Measurements from ENCODE around the gene TRIO. TPM values are rescaled to one million over a fixed set of nuclear protein-coding genes. Genes with fewer than 3 reads are reported as not detected.

Gene TRIO
- total RNA-seq, 1 experiment from 2014 or later, result 88.8 TPM

DNA sequence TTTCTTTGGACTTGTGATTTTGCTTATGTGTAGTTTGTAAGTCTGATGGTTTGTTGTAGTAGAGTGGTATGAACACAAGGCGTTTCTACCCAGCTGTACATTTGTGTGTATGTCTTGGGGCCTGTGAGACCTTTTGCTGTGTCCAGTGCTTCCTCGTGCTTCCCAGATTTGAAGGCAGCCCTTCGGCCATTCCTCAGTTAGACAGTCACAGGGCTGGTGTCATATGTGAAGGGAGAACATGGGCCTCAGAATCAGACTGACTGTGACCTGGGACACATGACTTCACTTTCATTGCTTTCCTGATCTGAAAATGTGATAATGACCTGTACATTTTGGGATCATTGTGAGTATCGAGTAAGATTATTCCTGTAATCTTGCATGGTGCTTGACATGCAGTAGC lies 140.0 kb downstream of the TRIO start:
- peak overlapping the region; percentile 15; the same call in 1 of the 2 replicates for H3K27ac Mint-ChIP-seq
- H3K27me3 Mint-ChIP-seq (ENCODE audit: low read depth), result no peaks in the 10 kb centered on the region
- peaks cover 28% of the 10 kb centered on the region for H3K4me1 Mint-ChIP-seq
- no peak for TF ChIP-seq USF1 (CRISPR knock-in tag; IDR thresholded peaks at IDR 0.05)
- no peak for TF ChIP-seq FOXP1 (CRISPR knock-in tag; IDR thresholded peaks at IDR 0.05; ENCODE audit: borderline replicate concordance)
- no peak for TF ChIP-seq GABPB1 (CRISPR knock-in tag; IDR thresholded peaks at IDR 0.05)
- TF ChIP-seq, protein P1, sequence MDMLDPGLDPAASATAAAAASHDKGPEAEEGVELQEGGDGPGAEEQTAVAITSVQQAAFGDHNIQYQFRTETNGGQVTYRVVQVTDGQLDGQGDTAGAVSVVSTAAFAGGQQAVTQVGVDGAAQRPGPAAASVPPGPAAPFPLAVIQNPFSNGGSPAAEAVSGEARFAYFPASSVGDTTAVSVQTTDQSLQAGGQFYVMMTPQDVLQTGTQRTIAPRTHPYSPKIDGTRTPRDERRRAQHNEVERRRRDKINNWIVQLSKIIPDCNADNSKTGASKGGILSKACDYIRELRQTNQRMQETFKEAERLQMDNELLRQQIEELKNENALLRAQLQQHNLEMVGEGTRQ (CRISPR knock-in tag; IDR thresholded peaks at IDR 0.05), result no peak
- no peak for TF ChIP-seq OVOL2 (CRISPR knock-in tag; IDR thresholded peaks at IDR 0.05; ENCODE audit: borderline replicate concordance)
- no peak for TF ChIP-seq ZBTB43 (CRISPR knock-in tag; IDR thresholded peaks at IDR 0.05)
- DNase-seq (ENCODE audit: low spot score) (no peak), ATAC-seq (no peak)
- no peaks in the 10 kb centered on the region for H3K9me3 Mint-ChIP-seq
- ChIA-PET POLR2A (no interaction called here), CTCF (interaction anchor here (2.4 kb wide), 1 partner anchor 13 kb away, joined by 9 read pairs; no protein-coding TSS in a partner anchor)
- H3K36me3 Mint-ChIP-seq, result peaks cover 9% of the 10 kb centered on the region; the same call in 1 of the 2 replicates
- H3K4me3 Mint-ChIP-seq, result no peak overlapping the region

GRCh38 chr5:14284392-14285148 lies 141.4 kb downstream of the TRIO start:
- H3K4me3 Mint-ChIP-seq, result no peak overlapping the region
- no peak for DNase-seq (ENCODE audit: low spot score)
- peak; percentile 77 for ATAC-seq
- POLR2A ChIA-PET, result interaction anchor here (0.5 kb wide), 1 partner anchor 81 kb away, joined by 4 read pairs; no protein-coding TSS in a partner anchor
- CTCF ChIA-PET, result interaction anchor here (1.3 to 2.4 kb wide), 2 partner anchors 14 to 42 kb away, joined by 4 to 9 read pairs; no protein-coding TSS in a partner anchor
- peaks cover 11% of the 10 kb centered on the region; the same call in 1 of the 2 replicates for H3K36me3 Mint-ChIP-seq
- no peak for TF ChIP-seq CDX4 (CRISPR knock-in tag; IDR thresholded peaks at IDR 0.05; ENCODE audit: borderline replicate concordance)
- TF ChIP-seq AFF4 (CRISPR knock-in tag; IDR thresholded peaks at IDR 0.05; ENCODE audit: borderline replicate concordance), result no peak
- TF ChIP-seq ESRRA (CRISPR knock-in tag; IDR thresholded peaks at IDR 0.05; ENCODE audit: borderline replicate concordance), result no peak
- TF ChIP-seq, protein P2, sequence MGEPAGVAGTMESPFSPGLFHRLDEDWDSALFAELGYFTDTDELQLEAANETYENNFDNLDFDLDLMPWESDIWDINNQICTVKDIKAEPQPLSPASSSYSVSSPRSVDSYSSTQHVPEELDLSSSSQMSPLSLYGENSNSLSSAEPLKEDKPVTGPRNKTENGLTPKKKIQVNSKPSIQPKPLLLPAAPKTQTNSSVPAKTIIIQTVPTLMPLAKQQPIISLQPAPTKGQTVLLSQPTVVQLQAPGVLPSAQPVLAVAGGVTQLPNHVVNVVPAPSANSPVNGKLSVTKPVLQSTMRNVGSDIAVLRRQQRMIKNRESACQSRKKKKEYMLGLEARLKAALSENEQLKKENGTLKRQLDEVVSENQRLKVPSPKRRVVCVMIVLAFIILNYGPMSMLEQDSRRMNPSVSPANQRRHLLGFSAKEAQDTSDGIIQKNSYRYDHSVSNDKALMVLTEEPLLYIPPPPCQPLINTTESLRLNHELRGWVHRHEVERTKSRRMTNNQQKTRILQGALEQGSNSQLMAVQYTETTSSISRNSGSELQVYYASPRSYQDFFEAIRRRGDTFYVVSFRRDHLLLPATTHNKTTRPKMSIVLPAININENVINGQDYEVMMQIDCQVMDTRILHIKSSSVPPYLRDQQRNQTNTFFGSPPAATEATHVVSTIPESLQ (CRISPR knock-in tag; IDR thresholded peaks at IDR 0.05), result no peak
- TF ChIP-seq E2F1 (CRISPR knock-in tag; IDR thresholded peaks at IDR 0.05), result no peak
- no peak for TF ChIP-seq TCF7 (CRISPR knock-in tag; IDR thresholded peaks at IDR 0.05; ENCODE audit: low read depth)
- TF ChIP-seq IRF1 (CRISPR knock-in tag; IDR thresholded peaks at IDR 0.05), result no peak
- TF ChIP-seq ZNF416 (CRISPR knock-in tag; IDR thresholded peaks at IDR 0.05), result no peak
- no peak for TF ChIP-seq TEAD4 (CRISPR knock-in tag; IDR thresholded peaks at IDR 0.05)
- H3K9me3 Mint-ChIP-seq, result no peaks in the 10 kb centered on the region
- H3K27me3 Mint-ChIP-seq (ENCODE audit: low read depth), result no peaks in the 10 kb centered on the region
- peaks cover 28% of the 10 kb centered on the region for H3K4me1 Mint-ChIP-seq
- H3K27ac Mint-ChIP-seq, result peak overlapping the region; percentile 62
